Endothelial cell of umbilical vein (primary cell): ENCODE data around the gene ACE. TPM values are rescaled to one million over a fixed set of nuclear protein-coding genes. Genes with fewer than 3 reads are reported as not detected.

ENCODE experiments used
- BruUV-seq: library from RNA; stranded (reverse); fragments of 400-500 nt; replicated peaks from 2 replicates; lab custom pipeline; 2021; lab: Mats Ljungman, UMichigan
- CTCF ChIA-PET: fragments of 300-600, 350-600 bp; sonication (Branson Sonifier 250); formaldehyde crosslinking; loops from one replicate; lab custom pipeline; 2021; ENCODE audit warnings: antibody characterized with exemption, inconsistent platforms; lab: Charles Lee
- POLR2A ChIA-PET: fragments of 300-600, 350-600 bp; sonication (Branson Sonifier 250); formaldehyde crosslinking; loops from one replicate; lab custom pipeline; 2021; ENCODE audit warnings: antibody characterized with exemption, inconsistent platforms; lab: Charles Lee
- DNase-seq: peaks from one replicate; pipeline ENCODE4 v3.0.0-alpha.2; 2011; ENCODE audit warnings: low read depth, low spot score
- FAIRE-seq: peaks from 2 replicates; lab custom pipeline; 2011; peaks lifted over from hg19 to GRCh38; lab: Jason Lieb, UNC
- H2AFZ ChIP-seq: 2 replicates; pipeline ENCODE4 v1.6.0; 2012; ENCODE audit warnings: low read depth, low read length, control low read depth, inconsistent platforms
- H3K27ac ChIP-seq: 2 replicates; pipeline ENCODE4 v1.5.1; 2011; ENCODE audit warnings: low read depth, mild to moderate bottlenecking, control low read depth, low read length, moderate library complexity; ENCODE audit not compliant: insufficient read depth
- H3K27me3 ChIP-seq, 2 experiments: 2 replicates each; pipeline versions ENCODE4 v1.6.0 to v1.6.1; 2011; ENCODE audit warnings: low read length in 2 of 2, mixed read lengths in 1 of 2; ENCODE audit not compliant: control insufficient read depth in 2 of 2, insufficient read depth in 2 of 2
- H3K36me3 ChIP-seq, 2 experiments: 2 replicates in 1 of 2; 3 replicates in 1 of 2; pipeline ENCODE4 v1.5.1; 2011; ENCODE audit warnings: low read length in 2 of 2, mild to moderate bottlenecking in 1 of 2, moderate library complexity in 1 of 2; ENCODE audit not compliant: control insufficient read depth in 2 of 2, insufficient read depth in 2 of 2; ENCODE audit errors: extremely low read depth in 1 of 2
- H3K4me1 ChIP-seq: 3 replicates; pipeline ENCODE4 v1.5.1; 2011; ENCODE audit warnings: mild to moderate bottlenecking, low read length; ENCODE audit not compliant: control insufficient read depth, insufficient read depth; ENCODE audit errors: extremely low read depth
- H3K4me2 ChIP-seq: 2 replicates; pipeline ENCODE4 v1.6.1; 2011; ENCODE audit warnings: low read length, control low read depth, mixed read lengths; ENCODE audit not compliant: insufficient read depth
- H3K4me3 ChIP-seq, 3 experiments: fragments of 200-600 bp in 1 of 3; sonication (generic), shearing (Covaris generic) in 1 of 3; replicated peaks in 1 of 3; 2 replicates each; pipeline ENCODE4 v1.5.1; 2011 to 2016; ENCODE audit warnings: control low read depth in 3 of 3, low read length in 3 of 3, mild to moderate bottlenecking in 2 of 3, inconsistent platforms in 1 of 3, low read depth in 1 of 3, moderate library complexity in 1 of 3; ENCODE audit not compliant: insufficient read depth in 1 of 3
- H3K79me2 ChIP-seq: 2 replicates; pipeline ENCODE4 v1.6.0; 2012; ENCODE audit warnings: low read length, inconsistent platforms; ENCODE audit not compliant: control insufficient read depth, insufficient read depth
- H3K9ac ChIP-seq: replicated peaks from 2 replicates; pipeline ENCODE3; 2011; ENCODE audit warnings: low read length, control low read depth; ENCODE audit not compliant: insufficient read depth; ENCODE audit errors: extremely low read depth
- H3K9me1 ChIP-seq: replicated peaks from 3 replicates; pipeline ENCODE4 v1.6.0; 2011; ENCODE audit warnings: mild to moderate bottlenecking, low read length; ENCODE audit not compliant: control insufficient read depth, insufficient read depth; ENCODE audit errors: extremely low read depth
- H3K9me3 ChIP-seq: replicated peaks from 2 replicates; pipeline ENCODE4 v1.5.1; 2012; ENCODE audit warnings: low read length, inconsistent platforms; ENCODE audit not compliant: control insufficient read depth, insufficient read depth
- H4K20me1 ChIP-seq: replicated peaks from 2 replicates; pipeline ENCODE3; 2011; ENCODE audit warnings: mild to moderate bottlenecking, low read length; ENCODE audit not compliant: control insufficient read depth, insufficient read depth; ENCODE audit errors: extremely low read depth
- CTCF ChIP-seq, 2 donors: IDR thresholded peaks; 1 replicate in 1 of 2; 2 replicates in 1 of 2; pipeline ENCODE4 v1.5.1; 2011; ENCODE audit warnings: low read length in 2 of 2, mild to moderate bottlenecking in 2 of 2, moderate library complexity in 2 of 2, control low read depth in 1 of 2, inconsistent platforms in 1 of 2, low read depth in 1 of 2; ENCODE audit not compliant: insufficient read depth in 1 of 2; ENCODE audit errors: extremely low read depth in 1 of 2
- EZH2 ChIP-seq: IDR thresholded peaks from 2 replicates; pipeline ENCODE4 v1.6.1; 2012; ENCODE audit warnings: borderline replicate concordance, low read depth, mild to moderate bottlenecking, moderate library complexity, low read length, inconsistent platforms; ENCODE audit not compliant: severe bottlenecking
- FOS ChIP-seq: IDR thresholded peaks from 2 replicates; pipeline ENCODE4 v1.6.1; 2011; ENCODE audit warnings: mild to moderate bottlenecking, low read length, moderate library complexity, borderline replicate concordance; ENCODE audit not compliant: insufficient read depth
- GATA2 ChIP-seq: IDR thresholded peaks from 2 replicates; pipeline ENCODE4 v1.7.0; 2011; ENCODE audit warnings: low read depth, mild to moderate bottlenecking, moderate library complexity, mixed read lengths, low read length; ENCODE audit not compliant: insufficient read length, insufficient read depth
- JUN ChIP-seq: IDR thresholded peaks from 2 replicates; pipeline ENCODE4 v1.6.1; 2011; ENCODE audit warnings: borderline replicate concordance, low read depth; ENCODE audit not compliant: insufficient read length, insufficient read depth
- MAX ChIP-seq: IDR thresholded peaks from 2 replicates; pipeline ENCODE4 v1.6.1; 2011; ENCODE audit not compliant: insufficient read depth, insufficient read length
- MYC ChIP-seq: IDR thresholded peaks from one replicate; pipeline ENCODE4 v1.6.1; 2011; ENCODE audit warnings: mild to moderate bottlenecking, low read depth, low read length
- POLR2A ChIP-seq: IDR thresholded peaks from 2 replicates; pipeline ENCODE4 v1.6.1; 2012; ENCODE audit warnings: low read depth, mild to moderate bottlenecking, control low read depth, low read length
- POLR2AphosphoS5 ChIP-seq: IDR thresholded peaks from 2 replicates; pipeline ENCODE4 v1.6.1; 2012; ENCODE audit warnings: low read depth, mild to moderate bottlenecking, control low read depth, low read length, moderate library complexity; ENCODE audit not compliant: insufficient read depth
- dilution Hi-C: fragments of 300-500 bp; cut with MboI; formaldehyde crosslinking; loops from one replicate; pipeline ENCODE4 v1.15.0; 2019; ENCODE audit warnings: low sequenced_read_pairs; ENCODE audit not compliant: extremely low pct_ligation_motif_present
- intact Hi-C: fragments of 100-400 bp; cut with micrococcal nuclease; formaldehyde crosslinking; loops from one replicate; pipeline ENCODE4 v1.10.0; 2022
- polyA plus RNA-seq, 4 experiments: library from polyadenylated mRNA; depleted of rRNA in 3 of 4; stranded (reverse) in 3 of 4; unstranded in 1 of 4; fragments of >200 nt; gene quantifications; 2 replicates each; pipeline versions ENCODE4 v1.2.1 to v1.2.3, GENCODE V29; 2011 to 2012; ENCODE audit warnings: missing spikeins in 1 of 4
- total RNA-seq: library from RNA; stranded (reverse); gene quantifications from 2 replicates; pipeline ENCODE4 v1.2.3, GENCODE V29; 2021

ACE gene
- total and polyA plus RNA-seq, 2 donors (not counting 3 experiments of a cell fraction or from before 2014, with no cell fraction given), result 63.4 to 207 TPM

- DNase-seq (no peak), FAIRE-seq (no peak)
- Histone ChIP-seq H2AFZ (no peak overlapping the region), H3K27ac (no peak overlapping the region), H4K20me1 (no peaks in the 10 kb centered on the region), H3K4me1 (no peaks in the 10 kb centered on the region), H3K4me3 (no peak overlapping the region), H3K4me2 (no peak overlapping the region), H3K9me1 (no peaks in the 10 kb centered on the region), H3K79me2 (no peaks in the 10 kb centered on the region), H3K9me3 (no peaks in the 10 kb centered on the region), H3K27me3 (peaks cover 2 to 4% of the 10 kb centered on the region in 2 experiments), H3K36me3 (no peaks in the 10 kb centered on the region), H3K9ac (no peak overlapping the region)
- dilution Hi-C loops, result no loop called here
- no TSS peak for BruUV-seq
- POLR2A ChIA-PET, result no interaction called here
- CTCF ChIA-PET, result interaction anchor here (1.1 kb wide), 1 partner anchor 10 kb away, joined by 4 read pairs; no protein-coding TSS in a partner anchor
- intact Hi-C loops, result no loop called here
- no peak for TF ChIP-seq GATA2
- TF ChIP-seq POLR2AphosphoS5, result no peak
- TF ChIP-seq EZH2, result no peak
- TF ChIP-seq JUN, result no peak
- TF ChIP-seq MYC, result no peak
- no peak for TF ChIP-seq POLR2A
- TF ChIP-seq FOS, result no peak
- TF ChIP-seq CTCF (IDR thresholded peaks at IDR 0.05; ENCODE audit: extremely low read depth in 1 of 2, insufficient read depth in 1 of 2, low read depth in 1 of 2, low read length in 2 of 2), result no peak
- TF ChIP-seq MAX, result no peak
Observed at GRCh38 chr17:63512896-63513644, 36.2 kb downstream of the ACE start.
